Endothelial cell of umbilical vein (primary cell): ENCODE measurements around the gene HIVEP3.

Source experiments
- EZH2 ChIP-seq: IDR thresholded peaks from 2 replicates; pipeline ENCODE4 v1.6.1; 2012; ENCODE audit warnings: borderline replicate concordance, low read depth, mild to moderate bottlenecking, moderate library complexity, low read length, inconsistent platforms; ENCODE audit not compliant: severe bottlenecking
- POLR2A ChIP-seq: IDR thresholded peaks from 2 replicates; pipeline ENCODE4 v1.6.1; 2012; ENCODE audit warnings: low read depth, mild to moderate bottlenecking, control low read depth, low read length
- POLR2AphosphoS5 ChIP-seq: IDR thresholded peaks from 2 replicates; pipeline ENCODE4 v1.6.1; 2012; ENCODE audit warnings: low read depth, mild to moderate bottlenecking, control low read depth, low read length, moderate library complexity; ENCODE audit not compliant: insufficient read depth
- TF ChIP-seq, protein P1 (sequence below): IDR thresholded peaks from 2 replicates; pipeline ENCODE4 v1.6.1; 2011; ENCODE audit not compliant: insufficient read depth, insufficient read length
- TF ChIP-seq, protein P2 (sequence below), 2 donors: IDR thresholded peaks; 1 replicate in 1 of 2; 2 replicates in 1 of 2; pipeline ENCODE4 v1.5.1; 2011; ENCODE audit warnings: low read length in 2 of 2, mild to moderate bottlenecking in 2 of 2, moderate library complexity in 2 of 2, control low read depth in 1 of 2, inconsistent platforms in 1 of 2, low read depth in 1 of 2; ENCODE audit not compliant: insufficient read depth in 1 of 2; ENCODE audit errors: extremely low read depth in 1 of 2

DNA sequence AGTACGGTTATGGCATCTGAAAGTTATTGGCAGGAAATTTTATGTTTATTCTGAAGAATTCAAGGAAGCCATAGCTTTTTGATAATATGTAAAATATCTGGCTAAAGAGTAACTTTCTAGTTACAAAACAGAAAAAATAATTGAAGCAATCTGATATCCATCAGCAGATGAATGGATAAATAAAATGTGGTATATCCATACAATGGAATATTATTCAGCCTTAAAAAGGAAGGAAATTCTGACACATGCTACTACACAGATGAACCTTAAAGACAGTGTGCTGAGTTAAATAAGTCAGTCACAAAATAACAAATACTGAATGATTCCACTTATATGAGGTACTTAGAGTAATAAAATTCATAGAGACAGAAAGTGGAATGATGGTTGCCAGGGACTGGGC is 25.0 kb upstream of the HIVEP3 start:
- TF ChIP-seq, protein P1, sequence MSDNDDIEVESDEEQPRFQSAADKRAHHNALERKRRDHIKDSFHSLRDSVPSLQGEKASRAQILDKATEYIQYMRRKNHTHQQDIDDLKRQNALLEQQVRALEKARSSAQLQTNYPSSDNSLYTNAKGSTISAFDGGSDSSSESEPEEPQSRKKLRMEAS, result no peak
- TF ChIP-seq, protein P2, sequence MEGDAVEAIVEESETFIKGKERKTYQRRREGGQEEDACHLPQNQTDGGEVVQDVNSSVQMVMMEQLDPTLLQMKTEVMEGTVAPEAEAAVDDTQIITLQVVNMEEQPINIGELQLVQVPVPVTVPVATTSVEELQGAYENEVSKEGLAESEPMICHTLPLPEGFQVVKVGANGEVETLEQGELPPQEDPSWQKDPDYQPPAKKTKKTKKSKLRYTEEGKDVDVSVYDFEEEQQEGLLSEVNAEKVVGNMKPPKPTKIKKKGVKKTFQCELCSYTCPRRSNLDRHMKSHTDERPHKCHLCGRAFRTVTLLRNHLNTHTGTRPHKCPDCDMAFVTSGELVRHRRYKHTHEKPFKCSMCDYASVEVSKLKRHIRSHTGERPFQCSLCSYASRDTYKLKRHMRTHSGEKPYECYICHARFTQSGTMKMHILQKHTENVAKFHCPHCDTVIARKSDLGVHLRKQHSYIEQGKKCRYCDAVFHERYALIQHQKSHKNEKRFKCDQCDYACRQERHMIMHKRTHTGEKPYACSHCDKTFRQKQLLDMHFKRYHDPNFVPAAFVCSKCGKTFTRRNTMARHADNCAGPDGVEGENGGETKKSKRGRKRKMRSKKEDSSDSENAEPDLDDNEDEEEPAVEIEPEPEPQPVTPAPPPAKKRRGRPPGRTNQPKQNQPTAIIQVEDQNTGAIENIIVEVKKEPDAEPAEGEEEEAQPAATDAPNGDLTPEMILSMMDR (IDR thresholded peaks at IDR 0.05; ENCODE audit: extremely low read depth in 1 of 2, insufficient read depth in 1 of 2, low read depth in 1 of 2, low read length in 2 of 2), result no peak
- TF ChIP-seq POLR2AphosphoS5 (no peak), EZH2 (no peak), POLR2A (no peak)
